Posterior vena cava (tissue), 2 donors: ENCODE results near the gene MBOAT1. TPM values are rescaled to one million over a fixed set of nuclear protein-coding genes. Genes with fewer than 3 reads are reported as not detected.

Experiments
- DNase-seq: peaks from one replicate; pipeline ENCODE4 v3.0.0-alpha.2; 2020; ENCODE audit warnings: low spot score
- intact Hi-C, 2 donors: fragments of 100-400 bp; cut with DNase I; formaldehyde crosslinking; loops; one replicate each; pipeline versions ENCODE4 v1.14.1 to v1.14.2; 2022 to 2023
- total RNA-seq, 2 donors: library from RNA; stranded (reverse); fragmentation: NEBNext Ultra II Directional; extraction: Animal tissue kit (Norgen Biotek cat#: 25700); gene quantifications; one replicate each; pipeline ENCODE4 v1.2.1, GENCODE V29; 2021
- donor health status: DM: yes; HTN: yes; CAD: no.
- donor health status: DM: yes; HTN: yes; CAD: no.

The MBOAT1 gene
- total RNA-seq, 2 donors from 2014 or later, result 6.1 to 8.7 TPM

- no peak for DNase-seq
- intact Hi-C loops, result loop anchor here in 1 of 2 donors (1.0 kb wide), 1 partner anchor 36 kb away; no protein-coding TSS in a partner anchor
Observed at GRCh38 chr6:20071998-20072397, 140.3 kb downstream of the MBOAT1 start.

DNA sequence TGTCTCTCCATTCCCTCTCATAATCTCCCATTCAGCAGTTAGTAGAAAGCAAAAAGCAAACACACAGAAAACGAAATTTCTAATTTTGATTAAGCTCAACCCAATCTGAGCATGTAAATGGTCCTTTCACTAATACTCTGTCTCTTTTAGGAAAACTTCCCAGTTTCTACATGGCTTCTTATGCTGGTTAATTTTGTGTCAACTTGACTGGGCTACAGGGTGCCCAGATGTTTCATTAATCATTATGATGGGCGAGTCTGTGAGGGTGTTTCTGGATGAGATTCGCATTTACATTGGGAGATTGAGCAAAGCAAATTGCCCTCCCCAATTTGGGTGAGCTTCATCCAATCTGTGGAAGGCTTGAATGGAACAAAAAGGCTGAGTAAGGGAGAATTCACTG is 142.2 kb downstream of the MBOAT1 start:
- DNase-seq, result no peak
- intact Hi-C loops, result no loop called here

GRCh38 chr6:20069021-20069522 is 143.2 kb downstream of the MBOAT1 start:
- DNase-seq, result no peak
- intact Hi-C loops, result no loop called here

DNA sequence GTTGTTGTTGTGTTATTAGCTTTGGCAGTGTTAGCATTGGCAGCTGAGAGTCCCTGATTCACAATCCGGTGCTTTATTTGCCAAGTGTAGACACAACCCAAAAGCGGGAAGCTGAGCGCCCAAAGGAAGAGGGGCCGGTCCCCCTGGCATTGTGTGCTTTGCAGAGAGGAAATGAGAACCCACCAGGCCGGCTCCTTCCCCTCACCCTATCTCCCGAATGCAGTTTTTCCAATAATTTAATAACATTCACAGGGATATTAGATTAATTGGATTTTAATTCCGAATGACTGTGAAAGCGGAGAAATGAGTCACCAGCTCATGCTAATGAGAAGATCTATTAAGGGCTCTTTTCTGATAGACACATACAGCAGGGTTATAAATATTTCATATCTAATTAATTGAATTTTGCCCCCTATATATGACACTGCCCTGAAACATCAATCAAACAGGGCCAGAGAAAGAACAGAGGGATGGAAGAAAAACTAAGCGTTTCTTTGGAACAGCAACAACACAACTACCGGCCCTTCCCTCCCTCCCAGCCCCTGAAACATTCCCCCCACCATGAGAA is 143.8 kb downstream of the MBOAT1 start:
- intact Hi-C loops, result no loop called here

GRCh38 chr6:20061952-20062351 is 150.3 kb downstream of the MBOAT1 start:
- intact Hi-C loops, result no loop called here
- no peak for DNase-seq

More for the DNA sequence above, 143.8 kb downstream of the MBOAT1 start:
- no peak for DNase-seq

- no peak for DNase-seq
- intact Hi-C loops, result no loop called here
Observed at GRCh38 chr6:20060252-20060651, 152.0 kb downstream of the MBOAT1 start.

DNA sequence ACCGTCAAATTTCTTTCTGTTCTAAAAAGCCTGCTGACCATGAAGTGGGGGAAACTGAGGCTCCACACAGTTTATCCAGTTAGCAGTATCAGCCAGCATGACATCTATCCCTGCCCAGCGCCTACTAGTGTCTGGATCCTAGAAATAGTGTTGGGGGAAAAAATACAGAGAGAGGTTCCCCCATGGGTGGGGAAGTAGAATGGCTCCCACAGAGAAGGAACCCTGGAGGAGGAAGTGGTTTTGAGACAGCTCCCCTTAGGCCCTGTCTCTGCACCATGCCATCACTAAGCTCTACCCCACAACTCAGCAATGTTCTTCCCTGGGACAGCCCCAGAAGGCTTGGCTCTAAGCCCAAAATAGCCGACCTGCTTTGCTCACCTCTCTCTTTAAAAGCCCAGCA is 153.4 kb downstream of the MBOAT1 start:
- DNase-seq, result no peak
- intact Hi-C loops, result no loop called here

- intact Hi-C loops, result no loop called here
- no peak for DNase-seq
Observed at GRCh38 chr6:20058121-20058905, 154.0 kb downstream of the MBOAT1 start.

GRCh38 chr6:20056350-20056992 is 155.8 kb downstream of the MBOAT1 start:
- intact Hi-C loops, result no loop called here

DNA sequence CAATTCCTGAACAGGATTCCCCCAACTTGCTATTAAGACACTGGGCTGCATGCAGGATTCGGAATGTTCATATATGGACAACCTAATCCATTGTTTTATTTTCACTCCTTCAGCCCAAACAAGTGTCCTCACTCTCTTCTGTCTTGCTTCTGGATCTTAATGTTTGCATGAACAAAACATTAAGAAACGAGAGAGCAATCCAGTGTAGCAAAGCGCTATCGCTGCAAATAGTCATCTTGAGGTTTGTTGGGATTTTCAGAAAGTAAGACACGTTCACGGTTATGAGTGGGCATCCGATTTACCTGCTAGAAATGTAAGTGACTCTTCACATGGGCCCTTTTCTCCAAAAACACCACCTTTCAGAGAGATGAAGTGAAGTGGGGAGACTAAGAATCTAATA is 156.4 kb downstream of the MBOAT1 start:
- intact Hi-C loops, result no loop called here
- no peak for DNase-seq

More at GRCh38 chr6:20056350-20056992, 155.8 kb downstream of the MBOAT1 start:
- no peak for DNase-seq

Other genes starting within 250 kb of the MBOAT1 start
- 1 to 10 TPM; 8.1 to 9.9 TPM for gene E2F3, start 189.4 kb upstream of the MBOAT1 start, total RNA-seq